Measurements from ENCODE around the gene KCNN1. TPM values are rescaled to one million over a fixed set of nuclear protein-coding genes. Genes with fewer than 3 reads are reported as not detected.

The KCNN1 gene
- total RNA-seq, 4 donors from 2014 or later: 1.9 TPM; not detected in 3

DNA sequence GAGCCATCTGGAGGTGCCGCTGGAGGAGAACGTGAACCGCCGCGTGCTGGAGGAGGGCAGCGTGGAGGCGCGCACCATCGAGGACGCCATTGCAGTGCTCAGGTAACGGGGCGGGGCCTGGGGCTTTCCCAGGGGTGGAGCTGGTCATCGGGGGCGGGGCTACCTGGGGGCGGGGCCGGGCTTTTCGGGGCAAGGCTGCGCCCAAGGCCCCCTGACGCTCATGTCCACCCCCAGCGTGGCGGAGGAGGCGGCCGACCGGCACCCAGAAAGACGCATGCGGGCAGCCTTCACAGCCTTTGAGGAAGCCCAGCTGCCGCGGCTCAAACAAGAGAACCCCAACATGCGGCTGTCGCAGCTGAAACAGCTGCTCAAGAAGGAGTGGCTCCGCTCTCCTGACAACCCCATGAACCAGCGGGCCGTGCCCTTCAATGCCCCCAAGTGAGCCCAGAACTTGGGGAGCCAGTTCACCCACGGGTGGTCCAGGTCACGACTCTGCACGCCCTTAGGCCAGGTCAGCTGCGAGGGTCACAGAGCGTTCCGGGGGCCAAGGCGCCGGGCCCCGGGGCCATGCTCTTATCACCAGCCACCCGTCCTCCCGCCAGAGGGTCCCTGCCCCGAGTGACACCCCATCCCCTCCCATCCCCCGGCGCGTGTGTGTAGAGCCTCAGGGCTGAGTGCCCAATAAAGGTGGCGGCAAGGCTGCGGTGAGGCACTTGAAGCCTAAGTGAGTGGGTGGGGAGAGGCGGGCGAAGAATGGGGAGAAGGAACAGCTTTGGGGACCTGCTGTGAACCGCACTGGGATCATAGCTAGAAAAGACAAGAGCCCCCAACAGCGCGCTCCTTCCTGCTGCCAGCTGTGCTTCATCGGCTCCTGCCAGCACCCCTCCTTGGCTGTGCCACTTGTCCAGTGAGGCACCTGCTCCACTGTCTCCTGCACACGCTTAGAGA, 23.4 kb upstream of the KCNN1 start:
- Histone ChIP-seq H3K27ac (no peak overlapping the region), H3K4me3 (no peak overlapping the region), H3K27me3 (no peaks in the 10 kb centered on the region), H3K4me1 (peaks cover 0 to 7% of the 10 kb centered on the region in 2 donors), H3K36me3 (no peaks in the 10 kb centered on the region), H3K9me3 (no peaks in the 10 kb centered on the region)
- intact Hi-C loops (cut with DNase I; ENCODE audit: low total_unique reads): no loop called here
- no peak for DNase-seq
- no peak for TF ChIP-seq POLR2A (IDR thresholded peaks at IDR 0.05)
- TF ChIP-seq, protein P1, sequence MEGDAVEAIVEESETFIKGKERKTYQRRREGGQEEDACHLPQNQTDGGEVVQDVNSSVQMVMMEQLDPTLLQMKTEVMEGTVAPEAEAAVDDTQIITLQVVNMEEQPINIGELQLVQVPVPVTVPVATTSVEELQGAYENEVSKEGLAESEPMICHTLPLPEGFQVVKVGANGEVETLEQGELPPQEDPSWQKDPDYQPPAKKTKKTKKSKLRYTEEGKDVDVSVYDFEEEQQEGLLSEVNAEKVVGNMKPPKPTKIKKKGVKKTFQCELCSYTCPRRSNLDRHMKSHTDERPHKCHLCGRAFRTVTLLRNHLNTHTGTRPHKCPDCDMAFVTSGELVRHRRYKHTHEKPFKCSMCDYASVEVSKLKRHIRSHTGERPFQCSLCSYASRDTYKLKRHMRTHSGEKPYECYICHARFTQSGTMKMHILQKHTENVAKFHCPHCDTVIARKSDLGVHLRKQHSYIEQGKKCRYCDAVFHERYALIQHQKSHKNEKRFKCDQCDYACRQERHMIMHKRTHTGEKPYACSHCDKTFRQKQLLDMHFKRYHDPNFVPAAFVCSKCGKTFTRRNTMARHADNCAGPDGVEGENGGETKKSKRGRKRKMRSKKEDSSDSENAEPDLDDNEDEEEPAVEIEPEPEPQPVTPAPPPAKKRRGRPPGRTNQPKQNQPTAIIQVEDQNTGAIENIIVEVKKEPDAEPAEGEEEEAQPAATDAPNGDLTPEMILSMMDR (IDR thresholded peaks at IDR 0.05): no peak

- intact Hi-C loops (cut with DNase I; ENCODE audit: low total_unique reads): no loop called here
- H3K4me3 ChIP-seq: no peak overlapping the region
- DNase-seq: peak in 1 of 2 donors; percentile 40
- H3K27me3 ChIP-seq: no peaks in the 10 kb centered on the region
- H3K4me1 ChIP-seq: peaks cover 0 to 14% of the 10 kb centered on the region in 2 donors
- H3K27ac ChIP-seq: no peak overlapping the region
- TF ChIP-seq, protein P1 (IDR thresholded peaks at IDR 0.05): no peak
- TF ChIP-seq POLR2A (IDR thresholded peaks at IDR 0.05): no peak
- no peaks in the 10 kb centered on the region for H3K9me3 ChIP-seq
- H3K36me3 ChIP-seq: no peaks in the 10 kb centered on the region
These were observed 22.6 kb upstream of the KCNN1 start for GRCh38 chr19:17944301-17944700.

DNA sequence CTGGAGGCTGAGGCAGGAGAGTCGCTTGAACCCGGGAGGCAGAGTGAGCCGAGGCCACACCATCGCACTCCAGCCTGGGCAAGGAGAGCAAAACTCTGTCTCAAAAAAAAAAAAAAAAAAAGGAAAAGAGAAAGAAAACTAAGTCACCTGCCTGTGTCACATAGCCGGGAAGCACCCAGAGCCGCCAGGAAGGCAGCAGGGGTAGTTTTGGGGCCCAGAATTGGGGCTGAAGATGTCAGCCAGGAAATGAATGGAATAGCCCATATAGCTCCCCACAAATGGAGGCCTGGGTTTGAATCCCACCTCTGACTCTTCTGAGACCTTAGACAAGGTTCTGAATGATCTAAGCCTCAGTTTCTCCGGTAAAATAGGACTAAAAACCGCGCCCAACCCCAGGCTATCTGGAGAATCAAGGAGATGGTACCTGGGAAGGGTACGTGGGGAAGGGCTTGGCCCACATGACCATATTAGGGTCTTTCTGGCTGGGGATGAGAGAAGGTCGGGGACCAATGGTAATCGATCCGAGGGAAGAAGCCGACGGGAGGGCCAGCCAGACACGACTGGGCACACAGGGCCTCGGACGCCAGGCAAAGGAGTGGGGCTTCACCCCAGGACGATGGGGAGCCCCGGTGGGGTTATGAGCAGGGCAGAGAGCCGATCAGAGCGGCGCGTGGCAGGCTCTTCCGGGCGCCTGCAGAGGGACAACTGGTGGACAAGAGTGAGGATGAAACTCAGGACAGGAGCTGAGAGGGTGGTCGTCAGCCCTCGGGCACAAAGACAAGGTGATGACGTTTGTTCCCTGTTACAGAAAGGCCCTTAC, 19.7 kb upstream of the KCNN1 start:
- TF ChIP-seq, protein P1 (IDR thresholded peaks at IDR 0.05): no peak
- no peak for TF ChIP-seq POLR2A (IDR thresholded peaks at IDR 0.05)
- Histone ChIP-seq H3K4me3 (peak overlapping the region; percentile 50 to 83), H3K9me3 (no peaks in the 10 kb centered on the region), H3K27ac (peak overlapping the region; percentile 66 to 80), H3K36me3 (no peaks in the 10 kb centered on the region), H3K27me3 (peaks cover 9 to 18% of the 10 kb centered on the region in 2 donors), H3K4me1 (peaks cover 0 to 31% of the 10 kb centered on the region in 2 donors)
- intact Hi-C loops (cut with DNase I; ENCODE audit: low total_unique reads): loop anchor here (5.0 kb wide), 1 partner anchor 50 kb away; no protein-coding TSS in a partner anchor
- no peak for DNase-seq

DNA sequence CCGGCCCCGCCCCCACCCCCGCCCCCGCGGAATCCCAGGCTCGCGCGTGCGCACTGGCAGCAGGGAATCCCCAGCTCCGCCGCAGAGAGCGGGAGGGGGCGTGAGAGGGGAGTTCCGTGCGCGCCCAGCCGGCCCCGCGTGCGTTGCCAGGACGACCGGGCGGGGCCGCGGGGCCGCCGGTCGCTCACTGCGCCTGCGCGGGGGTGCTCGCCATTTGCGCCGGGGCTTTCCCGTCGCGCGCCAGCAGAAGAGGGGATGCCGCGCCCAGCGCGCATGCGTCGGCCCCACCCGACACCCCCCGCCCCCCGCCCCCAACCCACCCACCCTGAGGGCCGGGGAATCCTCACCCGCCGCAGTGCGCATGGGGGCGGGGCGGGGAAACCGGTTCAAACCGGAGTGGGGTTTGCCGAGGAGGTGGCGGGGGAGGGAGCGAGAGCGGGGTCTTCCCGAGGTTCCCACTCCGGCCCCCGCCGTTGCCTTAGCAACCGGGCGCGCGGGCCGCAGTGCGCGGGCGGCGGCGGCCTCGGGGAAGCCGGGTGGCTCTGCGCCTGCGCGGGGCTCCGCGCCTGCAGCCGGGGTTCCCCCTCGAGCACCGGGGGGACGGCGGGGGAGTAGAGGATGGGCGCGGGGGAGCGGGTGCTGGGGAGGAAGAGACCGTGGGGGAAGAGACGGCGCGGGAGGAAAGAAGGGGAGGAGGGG, 18.9 kb upstream of the KCNN1 start:
- intact Hi-C loops (cut with DNase I; ENCODE audit: low total_unique reads): loop anchor here (5.0 kb wide), 1 partner anchor 49 kb away; no protein-coding TSS in a partner anchor
- H3K4me1 ChIP-seq: peaks cover 0 to 36% of the 10 kb centered on the region in 2 donors
- no peaks in the 10 kb centered on the region for H3K36me3 ChIP-seq
- H3K27me3 ChIP-seq: peaks cover 16 to 25% of the 10 kb centered on the region in 2 donors
- H3K4me3 ChIP-seq: peak overlapping the region; percentile 50 to 83
- H3K27ac ChIP-seq: peak overlapping the region; percentile 78 to 80
- H3K9me3 ChIP-seq: no peaks in the 10 kb centered on the region
- TF ChIP-seq POLR2A (IDR thresholded peaks at IDR 0.05): no peak
- TF ChIP-seq, protein P1 (IDR thresholded peaks at IDR 0.05): peak in 1 of 4 experiments; percentile 13
- DNase-seq: peak; percentile 89 to 93

Measured in uterus (tissue), 4 donors.